ENCODE results near the gene COL4A1.

DNA sequence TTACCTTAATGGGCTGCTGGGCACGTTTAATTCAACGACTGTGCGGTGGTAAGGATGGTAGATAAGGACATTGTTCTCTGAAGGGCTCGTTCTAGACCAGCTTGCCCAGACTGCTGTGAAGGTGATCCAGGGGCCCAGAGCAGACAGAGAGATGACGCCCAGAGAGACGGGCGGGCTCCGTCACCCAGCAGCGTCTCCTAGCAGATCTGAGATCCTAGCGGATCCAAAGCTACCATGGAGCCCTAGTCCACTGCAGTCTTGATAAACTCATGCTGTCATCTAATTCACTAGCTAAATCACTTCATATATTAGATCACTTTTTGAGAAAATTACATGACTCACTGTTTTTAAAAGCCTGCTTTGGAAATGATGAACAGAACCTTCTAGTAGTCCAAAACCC lies 21.6 kb upstream of the COL4A1 start:
- no peak for TF ChIP-seq POLR2A (IDR thresholded peaks at IDR 0.05)
- no peak for TF ChIP-seq CTCF (IDR thresholded peaks at IDR 0.05)
